Measurements from ENCODE around the gene TUBB2B. TPM values are rescaled to one million over a fixed set of nuclear protein-coding genes. Genes with fewer than 3 reads are reported as not detected.
"Not testable (repeated sequence)": the region's sequence is repeated elsewhere in the genome, so short reads cannot be mapped to it uniquely, and the experiment has no call there.

Gene TUBB2B
- total RNA-seq, 2 donors from 2014 or later = 253 to 304 TPM

DNA sequence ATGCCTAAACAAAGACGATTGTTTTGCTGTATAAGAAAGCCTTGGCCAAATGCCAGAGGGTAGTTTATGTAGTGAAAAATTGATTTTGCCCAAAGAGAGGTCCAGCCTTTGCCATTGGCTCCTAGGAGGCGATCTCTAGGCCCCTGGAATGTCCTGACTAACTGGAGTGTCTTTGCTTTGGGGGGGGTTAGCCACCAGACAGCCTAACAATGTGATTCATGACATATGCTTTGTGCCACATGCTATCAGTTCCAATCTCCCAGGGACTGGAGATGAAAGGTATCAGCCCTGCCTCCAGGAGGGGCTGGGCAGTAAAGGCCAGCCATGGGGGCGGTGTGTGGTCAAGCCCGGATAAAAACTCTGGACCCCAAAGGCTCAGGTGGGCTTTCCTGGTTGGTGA, 37.4 kb downstream of the TUBB2B start:
- Mint-ChIP-seq H3K4me1 (peaks cover 8% of the 10 kb centered on the region), H3K36me3 (ENCODE audit: low read depth) (peaks cover 2% of the 10 kb centered on the region), H3K27me3 (ENCODE audit: insufficient read depth) (no peaks in the 10 kb centered on the region), H3K27ac (no peak overlapping the region), H3K9me3 (peaks cover 13% of the 10 kb centered on the region), H3K4me3 (no peak overlapping the region)
- H3K4me3 ChIP-seq (ENCODE audit: low read length) = no peak overlapping the region
- 72 to 87% methylated on average over 2 to 4 of the region's 4 CpGs for WGBS, 2 experiments (ENCODE audit: insufficient coverage in 1 of 2, insufficient read length in 1 of 2)
- H3K36me3 ChIP-seq (ENCODE audit: control insufficient read depth, insufficient read depth, low read length) = no peaks in the 10 kb centered on the region
- no peak overlapping the region for H3K9ac ChIP-seq (ENCODE audit: extremely low read depth, low read length, poor library complexity, severe bottlenecking)
- DNase-seq = no peak
- H3K4me1 ChIP-seq (ENCODE audit: control insufficient read depth, insufficient read depth, low read length) = no peaks in the 10 kb centered on the region
- no peak overlapping the region for H3K27ac ChIP-seq (ENCODE audit: low read depth, low read length)
- no peaks in the 10 kb centered on the region for H3K27me3 ChIP-seq (ENCODE audit: control insufficient read depth, insufficient read depth, low read length, poor library complexity, severe bottlenecking)
- H3K9me3 ChIP-seq (ENCODE audit: control insufficient read depth, low read length) = peaks cover 10% of the 10 kb centered on the region
- TF ChIP-seq, protein P1, sequence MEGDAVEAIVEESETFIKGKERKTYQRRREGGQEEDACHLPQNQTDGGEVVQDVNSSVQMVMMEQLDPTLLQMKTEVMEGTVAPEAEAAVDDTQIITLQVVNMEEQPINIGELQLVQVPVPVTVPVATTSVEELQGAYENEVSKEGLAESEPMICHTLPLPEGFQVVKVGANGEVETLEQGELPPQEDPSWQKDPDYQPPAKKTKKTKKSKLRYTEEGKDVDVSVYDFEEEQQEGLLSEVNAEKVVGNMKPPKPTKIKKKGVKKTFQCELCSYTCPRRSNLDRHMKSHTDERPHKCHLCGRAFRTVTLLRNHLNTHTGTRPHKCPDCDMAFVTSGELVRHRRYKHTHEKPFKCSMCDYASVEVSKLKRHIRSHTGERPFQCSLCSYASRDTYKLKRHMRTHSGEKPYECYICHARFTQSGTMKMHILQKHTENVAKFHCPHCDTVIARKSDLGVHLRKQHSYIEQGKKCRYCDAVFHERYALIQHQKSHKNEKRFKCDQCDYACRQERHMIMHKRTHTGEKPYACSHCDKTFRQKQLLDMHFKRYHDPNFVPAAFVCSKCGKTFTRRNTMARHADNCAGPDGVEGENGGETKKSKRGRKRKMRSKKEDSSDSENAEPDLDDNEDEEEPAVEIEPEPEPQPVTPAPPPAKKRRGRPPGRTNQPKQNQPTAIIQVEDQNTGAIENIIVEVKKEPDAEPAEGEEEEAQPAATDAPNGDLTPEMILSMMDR (conservative IDR thresholded peaks at IDR 0.05) = no peak

DNA sequence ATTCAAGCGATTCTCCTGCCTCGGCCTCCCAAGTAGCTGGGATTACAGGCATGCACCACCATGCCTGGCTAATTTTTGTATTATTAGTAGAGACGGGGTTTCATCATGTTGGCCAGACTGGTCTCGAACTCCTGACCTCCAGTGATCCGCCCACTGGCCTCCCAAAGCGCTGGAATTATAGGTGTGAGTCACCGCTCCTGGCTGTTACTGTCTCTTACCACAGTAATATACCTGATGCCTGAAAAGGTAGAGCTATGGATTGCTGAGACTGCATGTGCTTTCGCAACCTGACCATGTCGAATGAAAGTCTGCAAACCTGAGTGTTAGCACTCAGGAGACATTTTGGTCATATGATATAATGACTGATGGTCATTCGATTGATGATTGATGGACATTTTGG, 38.3 kb downstream of the TUBB2B start:
- not testable (repeated sequence) for H3K4me3 ChIP-seq (ENCODE audit: low read length); H3K36me3 Mint-ChIP-seq (ENCODE audit: low read depth); H3K9ac ChIP-seq (ENCODE audit: extremely low read depth, low read length, poor library complexity, severe bottlenecking); H3K4me1 ChIP-seq (ENCODE audit: control insufficient read depth, insufficient read depth, low read length); H3K27ac ChIP-seq (ENCODE audit: low read depth, low read length); H3K4me1 Mint-ChIP-seq; H3K36me3 ChIP-seq (ENCODE audit: control insufficient read depth, insufficient read depth, low read length); H3K27ac Mint-ChIP-seq; H3K27me3 ChIP-seq (ENCODE audit: control insufficient read depth, insufficient read depth, low read length, poor library complexity, severe bottlenecking); H3K4me3 Mint-ChIP-seq; H3K27me3 Mint-ChIP-seq (ENCODE audit: insufficient read depth); DNase-seq
- WGBS, 2 experiments (ENCODE audit: insufficient coverage in 1 of 2, insufficient read length in 1 of 2) = 94 to 95% methylated on average over 10 of the region's 10 CpGs
- peaks cover 16% of the 10 kb centered on the region for H3K9me3 Mint-ChIP-seq
- H3K9me3 ChIP-seq (ENCODE audit: control insufficient read depth, low read length) = peaks cover 13% of the 10 kb centered on the region

GRCh38 chr6:3188262-3188661, 39.2 kb downstream of the TUBB2B start:
- peaks cover 21% of the 10 kb centered on the region for H3K9me3 Mint-ChIP-seq
- no peak overlapping the region for H3K27ac Mint-ChIP-seq
- peaks cover 2% of the 10 kb centered on the region for H3K4me1 ChIP-seq (ENCODE audit: control insufficient read depth, insufficient read depth, low read length)
- no peaks in the 10 kb centered on the region for H3K27me3 Mint-ChIP-seq (ENCODE audit: insufficient read depth)
- DNase-seq = no peak
- H3K4me3 ChIP-seq (ENCODE audit: low read length) = no peak overlapping the region
- H3K9ac ChIP-seq (ENCODE audit: extremely low read depth, low read length, poor library complexity, severe bottlenecking) = no peak overlapping the region
- H3K9me3 ChIP-seq (ENCODE audit: control insufficient read depth, low read length) = peaks cover 19% of the 10 kb centered on the region
- no peak overlapping the region for H3K4me3 Mint-ChIP-seq
- H3K36me3 ChIP-seq (ENCODE audit: control insufficient read depth, insufficient read depth, low read length) = no peaks in the 10 kb centered on the region
- WGBS, 2 experiments (ENCODE audit: insufficient coverage in 1 of 2, insufficient read length in 1 of 2) = 90 to 95% methylated on average over 5 to 7 of the region's 7 CpGs
- H3K27me3 ChIP-seq (ENCODE audit: control insufficient read depth, insufficient read depth, low read length, poor library complexity, severe bottlenecking) = no peaks in the 10 kb centered on the region
- H3K36me3 Mint-ChIP-seq (ENCODE audit: low read depth) = peaks cover 2% of the 10 kb centered on the region
- no peak overlapping the region for H3K27ac ChIP-seq (ENCODE audit: low read depth, low read length)
- peaks cover 12% of the 10 kb centered on the region for H3K4me1 Mint-ChIP-seq
- TF ChIP-seq, protein P1 (conservative IDR thresholded peaks at IDR 0.05) = no peak

GRCh38 chr6:3186974-3187382, 40.5 kb downstream of the TUBB2B start:
- Histone ChIP-seq H3K9me3 (ENCODE audit: control insufficient read depth, low read length) (peaks cover 19% of the 10 kb centered on the region), H3K36me3 (ENCODE audit: control insufficient read depth, insufficient read depth, low read length) (no peaks in the 10 kb centered on the region), H3K4me3 (ENCODE audit: low read length) (no peak overlapping the region), H3K4me1 (ENCODE audit: control insufficient read depth, insufficient read depth, low read length) (peaks cover 4% of the 10 kb centered on the region), H3K9ac (ENCODE audit: extremely low read depth, low read length, poor library complexity, severe bottlenecking) (no peak overlapping the region), H3K27ac (ENCODE audit: low read depth, low read length) (no peak overlapping the region), H3K27me3 (ENCODE audit: control insufficient read depth, insufficient read depth, low read length, poor library complexity, severe bottlenecking) (no peaks in the 10 kb centered on the region)
- H3K4me3 Mint-ChIP-seq = no peak overlapping the region
- H3K27me3 Mint-ChIP-seq (ENCODE audit: insufficient read depth) = no peaks in the 10 kb centered on the region
- H3K36me3 Mint-ChIP-seq (ENCODE audit: low read depth) = peaks cover 2% of the 10 kb centered on the region
- DNase-seq = no peak
- H3K27ac Mint-ChIP-seq = no peak overlapping the region
- WGBS, 2 experiments (ENCODE audit: insufficient coverage in 1 of 2, insufficient read length in 1 of 2) = 94 to 96% methylated on average over 3 of the region's 3 CpGs
- peaks cover 11% of the 10 kb centered on the region for H3K4me1 Mint-ChIP-seq
- TF ChIP-seq, protein P1 (conservative IDR thresholded peaks at IDR 0.05) = no peak
- H3K9me3 Mint-ChIP-seq = peaks cover 21% of the 10 kb centered on the region
